GM18508 (cell line): ENCODE data around the gene CD200.
A peak's percentile ranks its signal among the peaks of the same experiment; 100 is the strongest.

Source experiments
- ATAC-seq: cut with Tn5 transposase; IDR thresholded peaks from one replicate; pipeline ENCODE4 v1.9.1; 2021; ENCODE audit warnings: moderate number of reproducible peaks; ENCODE audit not compliant: insufficient read depth, unreplicated experiment

CD200 gene

GRCh38 chr3:112327371-112327951, 5.5 kb upstream of the CD200 start:
- peak; percentile 95 for ATAC-seq

DNA sequence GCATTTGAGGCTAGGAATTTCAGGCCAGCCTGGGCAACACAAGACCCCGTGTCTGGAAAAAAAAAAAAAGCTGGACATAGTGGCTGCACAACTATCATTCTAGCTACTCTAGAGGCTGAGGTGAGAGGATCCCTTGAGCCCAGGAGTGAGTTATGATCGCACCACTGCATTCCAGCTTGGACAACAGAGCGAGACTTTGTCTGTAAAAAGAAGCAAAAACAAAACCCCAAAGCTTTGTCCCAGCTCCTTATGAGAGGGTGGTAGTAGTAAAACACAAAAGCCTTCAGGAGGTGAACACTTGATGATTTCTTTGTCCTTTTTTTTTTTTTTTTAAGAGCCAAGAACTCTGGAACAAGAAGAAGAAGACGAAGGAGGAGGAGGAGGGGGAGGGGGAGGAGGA, 1.1 kb upstream of the CD200 start:
- no peak for ATAC-seq

DNA sequence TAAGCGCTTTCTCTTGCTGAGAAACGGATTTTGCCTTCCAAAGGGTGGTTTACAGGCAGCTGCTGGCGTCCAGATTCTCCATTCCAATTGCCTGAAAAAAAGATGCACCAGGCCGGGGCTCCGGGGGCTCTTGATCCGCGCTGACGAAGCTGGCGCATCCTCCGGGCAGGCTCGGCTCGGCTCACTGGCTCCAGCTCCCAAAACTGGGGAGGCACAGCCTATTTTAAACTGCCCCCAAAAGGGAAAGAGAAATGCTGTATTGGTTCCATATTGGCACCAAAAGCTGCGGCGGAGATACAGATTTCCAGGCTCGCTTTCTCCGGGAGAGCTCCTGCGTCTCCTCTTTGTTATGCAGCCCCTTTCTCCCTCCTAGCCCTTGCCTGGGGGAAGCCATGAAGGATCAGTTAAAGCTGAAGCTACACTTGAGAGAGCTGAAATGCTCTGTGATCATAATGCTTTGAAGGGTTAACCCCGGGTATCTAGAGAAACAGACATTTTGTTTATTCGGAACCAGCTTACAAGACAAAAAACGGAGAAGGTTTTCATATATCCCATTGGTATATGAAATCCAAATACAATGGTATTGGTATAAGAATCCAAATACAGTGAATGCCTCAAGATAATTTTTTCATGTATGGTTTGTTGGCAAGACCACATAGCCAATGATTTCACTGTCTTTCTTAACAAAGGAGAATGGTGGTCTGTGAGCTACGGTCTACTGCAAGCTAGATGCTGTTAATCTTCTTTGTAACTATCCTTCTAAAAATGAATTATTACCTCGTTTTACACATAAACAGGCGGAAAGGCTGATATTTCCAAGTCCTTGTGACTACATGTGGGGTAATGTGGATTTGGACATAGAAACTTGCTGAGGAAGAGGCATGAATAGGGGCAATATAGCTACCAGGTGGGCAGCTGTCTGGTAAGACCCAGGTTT, 693 bp downstream of the CD200 start:
- ATAC-seq = no peak

- no peak for ATAC-seq
These were observed 1.9 kb downstream of the CD200 start for GRCh38 chr3:112334691-112335433.

- ATAC-seq = no peak
These were observed 2.5 kb downstream of the CD200 start for GRCh38 chr3:112335434-112335781.

GRCh38 chr3:112338021-112338726, 5.2 kb downstream of the CD200 start:
- no peak for ATAC-seq

DNA sequence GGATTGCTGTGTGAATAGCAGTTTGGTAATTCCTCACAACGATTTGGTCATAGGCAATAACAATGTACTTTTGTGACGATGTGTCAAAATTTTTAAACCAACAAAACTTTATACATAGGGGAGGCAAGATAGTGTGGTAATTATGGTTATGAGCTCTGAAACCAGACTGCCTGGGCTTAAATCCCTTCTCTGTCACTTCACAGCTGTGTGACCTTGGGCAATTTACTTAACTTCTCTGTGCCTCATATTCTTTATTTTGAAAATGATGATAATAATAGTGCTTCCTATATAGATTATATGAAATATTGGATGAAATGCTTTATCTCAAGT, 5.7 kb downstream of the CD200 start:
- ATAC-seq = no peak

DNA sequence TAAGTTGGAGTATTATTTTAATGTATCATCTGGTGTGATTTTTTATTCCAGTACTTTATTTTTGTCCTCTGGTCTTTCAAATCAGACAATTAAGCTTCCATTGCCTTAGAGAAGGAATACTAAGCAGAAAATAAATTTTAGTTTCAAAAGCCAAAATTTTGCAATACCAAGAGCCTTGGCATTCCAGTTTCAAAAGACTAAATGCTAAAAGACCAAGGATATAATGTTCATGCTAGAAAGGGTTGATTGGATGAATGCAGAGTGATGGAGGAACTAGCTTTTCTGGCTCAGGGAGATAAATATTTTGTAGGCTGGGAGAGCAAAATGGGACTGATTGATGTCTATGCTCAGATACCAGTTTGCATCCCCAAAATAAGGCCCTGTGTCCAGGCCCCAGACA, 6.2 kb downstream of the CD200 start:
- ATAC-seq = no peak

DNA sequence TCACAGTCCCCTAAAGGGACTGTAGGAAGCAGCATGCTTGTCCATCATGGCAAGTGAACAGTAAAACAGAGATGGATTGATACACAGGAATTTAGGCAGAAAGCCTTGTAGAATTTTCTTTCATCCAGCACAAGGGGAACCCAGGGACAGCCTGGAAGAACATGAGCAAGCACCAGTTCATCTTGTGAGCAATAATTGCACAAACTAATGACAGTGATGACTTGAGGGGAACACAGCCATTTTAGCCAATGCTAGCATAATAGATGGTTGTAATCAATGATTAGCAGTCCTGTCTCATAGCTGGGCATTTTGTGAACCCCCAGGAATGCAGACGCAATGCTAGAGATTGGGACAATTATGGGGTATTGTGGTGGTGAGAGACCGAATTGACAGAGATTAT, 6.7 kb downstream of the CD200 start:
- ATAC-seq = no peak

- ATAC-seq = no peak
These were observed 8.4 kb downstream of the CD200 start for GRCh38 chr3:112341386-112341785.

GRCh38 chr3:112345681-112346080, 12.7 kb downstream of the CD200 start:
- no peak for ATAC-seq

DNA sequence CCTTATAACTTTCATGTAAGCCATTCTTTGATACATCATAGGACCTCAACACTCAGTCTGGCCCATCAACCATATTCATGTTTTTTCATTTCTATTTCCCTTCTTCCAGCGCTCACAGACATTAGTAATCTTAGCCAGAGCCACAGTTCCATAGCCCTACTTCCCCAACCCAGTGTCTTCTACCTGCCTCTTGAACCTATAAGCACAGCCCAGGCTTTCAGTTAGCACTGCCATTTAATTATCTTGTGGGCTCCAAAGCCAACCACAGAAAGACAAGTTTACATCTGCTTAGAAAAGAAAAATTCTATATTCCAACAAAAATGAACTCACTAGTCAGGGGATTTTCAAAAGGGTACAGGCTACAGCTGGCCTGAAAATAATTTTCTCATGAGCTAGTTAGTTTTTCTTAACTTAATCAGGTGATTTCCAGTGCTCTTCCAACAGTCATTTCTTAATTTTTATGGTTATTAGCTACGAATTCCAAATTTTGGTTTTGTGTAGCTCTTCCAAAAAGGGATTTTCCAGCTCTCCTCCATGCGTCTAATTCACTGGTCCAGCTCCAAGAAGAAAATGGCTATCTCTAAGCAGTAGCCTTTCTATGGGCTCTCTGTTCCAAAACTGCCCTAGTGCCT, 13.7 kb downstream of the CD200 start:
- no peak for ATAC-seq

DNA sequence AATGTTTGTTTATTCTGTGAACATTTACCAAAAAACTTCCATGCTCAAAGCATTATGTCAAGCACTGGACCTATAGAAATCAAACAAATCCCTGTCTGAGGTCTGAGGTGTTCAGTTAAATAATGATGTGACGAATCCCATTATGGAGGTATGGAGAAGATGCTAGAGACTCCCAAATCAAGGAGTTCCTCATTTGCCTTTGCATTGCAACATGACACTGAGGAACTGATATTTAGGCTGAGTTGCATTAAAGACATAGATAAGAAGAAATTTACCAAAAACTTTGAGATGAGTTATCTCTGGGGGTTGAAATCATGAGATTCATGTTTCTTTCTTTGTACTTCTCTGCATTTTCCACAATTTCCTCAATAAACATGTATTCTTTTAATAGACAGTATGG, 16.0 kb downstream of the CD200 start:
- ATAC-seq = no peak

- no peak for ATAC-seq
These were observed 16.6 kb downstream of the CD200 start for GRCh38 chr3:112349557-112349956.

GRCh38 chr3:112350018-112350810, 17.3 kb downstream of the CD200 start:
- no peak for ATAC-seq

GRCh38 chr3:112351036-112351435, 18.1 kb downstream of the CD200 start:
- ATAC-seq = no peak

GRCh38 chr3:112351823-112352222, 18.9 kb downstream of the CD200 start:
- ATAC-seq = no peak

DNA sequence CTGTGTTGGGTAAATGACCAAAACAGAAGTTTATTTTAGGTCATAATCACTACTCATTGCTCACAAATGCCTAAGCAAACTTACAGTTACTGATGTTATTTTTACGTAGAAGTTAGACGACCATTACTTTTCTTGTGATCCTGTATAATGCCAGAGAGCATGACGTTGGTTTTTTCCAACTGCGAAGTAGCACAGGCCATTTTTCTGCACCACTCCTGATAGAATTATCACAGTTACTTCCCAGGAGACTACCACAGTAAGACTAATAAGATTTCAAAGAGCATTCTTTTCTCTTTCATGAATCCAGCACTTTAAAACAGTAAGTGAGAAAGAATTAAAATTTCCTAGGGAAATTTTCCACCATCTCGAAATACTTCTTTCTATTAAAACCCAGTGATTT, 19.8 kb downstream of the CD200 start:
- ATAC-seq = no peak

- no peak for ATAC-seq
These were observed 20.4 kb downstream of the CD200 start for GRCh38 chr3:112353365-112353764.
